ENCODE results near the gene SALL4. TPM values are rescaled to one million over a fixed set of nuclear protein-coding genes. Genes with fewer than 3 reads are reported as not detected.

SALL4 gene
- total and polyA plus RNA-seq, 2 of the 8 experiments (the other 6 are each of a cell fraction or from before 2014, with no cell fraction given): 108 to 235 TPM

GRCh38 chr20:51803148-51803854 is 980 bp upstream of the SALL4 start (continued):
- TF ChIP-seq, protein P1, sequence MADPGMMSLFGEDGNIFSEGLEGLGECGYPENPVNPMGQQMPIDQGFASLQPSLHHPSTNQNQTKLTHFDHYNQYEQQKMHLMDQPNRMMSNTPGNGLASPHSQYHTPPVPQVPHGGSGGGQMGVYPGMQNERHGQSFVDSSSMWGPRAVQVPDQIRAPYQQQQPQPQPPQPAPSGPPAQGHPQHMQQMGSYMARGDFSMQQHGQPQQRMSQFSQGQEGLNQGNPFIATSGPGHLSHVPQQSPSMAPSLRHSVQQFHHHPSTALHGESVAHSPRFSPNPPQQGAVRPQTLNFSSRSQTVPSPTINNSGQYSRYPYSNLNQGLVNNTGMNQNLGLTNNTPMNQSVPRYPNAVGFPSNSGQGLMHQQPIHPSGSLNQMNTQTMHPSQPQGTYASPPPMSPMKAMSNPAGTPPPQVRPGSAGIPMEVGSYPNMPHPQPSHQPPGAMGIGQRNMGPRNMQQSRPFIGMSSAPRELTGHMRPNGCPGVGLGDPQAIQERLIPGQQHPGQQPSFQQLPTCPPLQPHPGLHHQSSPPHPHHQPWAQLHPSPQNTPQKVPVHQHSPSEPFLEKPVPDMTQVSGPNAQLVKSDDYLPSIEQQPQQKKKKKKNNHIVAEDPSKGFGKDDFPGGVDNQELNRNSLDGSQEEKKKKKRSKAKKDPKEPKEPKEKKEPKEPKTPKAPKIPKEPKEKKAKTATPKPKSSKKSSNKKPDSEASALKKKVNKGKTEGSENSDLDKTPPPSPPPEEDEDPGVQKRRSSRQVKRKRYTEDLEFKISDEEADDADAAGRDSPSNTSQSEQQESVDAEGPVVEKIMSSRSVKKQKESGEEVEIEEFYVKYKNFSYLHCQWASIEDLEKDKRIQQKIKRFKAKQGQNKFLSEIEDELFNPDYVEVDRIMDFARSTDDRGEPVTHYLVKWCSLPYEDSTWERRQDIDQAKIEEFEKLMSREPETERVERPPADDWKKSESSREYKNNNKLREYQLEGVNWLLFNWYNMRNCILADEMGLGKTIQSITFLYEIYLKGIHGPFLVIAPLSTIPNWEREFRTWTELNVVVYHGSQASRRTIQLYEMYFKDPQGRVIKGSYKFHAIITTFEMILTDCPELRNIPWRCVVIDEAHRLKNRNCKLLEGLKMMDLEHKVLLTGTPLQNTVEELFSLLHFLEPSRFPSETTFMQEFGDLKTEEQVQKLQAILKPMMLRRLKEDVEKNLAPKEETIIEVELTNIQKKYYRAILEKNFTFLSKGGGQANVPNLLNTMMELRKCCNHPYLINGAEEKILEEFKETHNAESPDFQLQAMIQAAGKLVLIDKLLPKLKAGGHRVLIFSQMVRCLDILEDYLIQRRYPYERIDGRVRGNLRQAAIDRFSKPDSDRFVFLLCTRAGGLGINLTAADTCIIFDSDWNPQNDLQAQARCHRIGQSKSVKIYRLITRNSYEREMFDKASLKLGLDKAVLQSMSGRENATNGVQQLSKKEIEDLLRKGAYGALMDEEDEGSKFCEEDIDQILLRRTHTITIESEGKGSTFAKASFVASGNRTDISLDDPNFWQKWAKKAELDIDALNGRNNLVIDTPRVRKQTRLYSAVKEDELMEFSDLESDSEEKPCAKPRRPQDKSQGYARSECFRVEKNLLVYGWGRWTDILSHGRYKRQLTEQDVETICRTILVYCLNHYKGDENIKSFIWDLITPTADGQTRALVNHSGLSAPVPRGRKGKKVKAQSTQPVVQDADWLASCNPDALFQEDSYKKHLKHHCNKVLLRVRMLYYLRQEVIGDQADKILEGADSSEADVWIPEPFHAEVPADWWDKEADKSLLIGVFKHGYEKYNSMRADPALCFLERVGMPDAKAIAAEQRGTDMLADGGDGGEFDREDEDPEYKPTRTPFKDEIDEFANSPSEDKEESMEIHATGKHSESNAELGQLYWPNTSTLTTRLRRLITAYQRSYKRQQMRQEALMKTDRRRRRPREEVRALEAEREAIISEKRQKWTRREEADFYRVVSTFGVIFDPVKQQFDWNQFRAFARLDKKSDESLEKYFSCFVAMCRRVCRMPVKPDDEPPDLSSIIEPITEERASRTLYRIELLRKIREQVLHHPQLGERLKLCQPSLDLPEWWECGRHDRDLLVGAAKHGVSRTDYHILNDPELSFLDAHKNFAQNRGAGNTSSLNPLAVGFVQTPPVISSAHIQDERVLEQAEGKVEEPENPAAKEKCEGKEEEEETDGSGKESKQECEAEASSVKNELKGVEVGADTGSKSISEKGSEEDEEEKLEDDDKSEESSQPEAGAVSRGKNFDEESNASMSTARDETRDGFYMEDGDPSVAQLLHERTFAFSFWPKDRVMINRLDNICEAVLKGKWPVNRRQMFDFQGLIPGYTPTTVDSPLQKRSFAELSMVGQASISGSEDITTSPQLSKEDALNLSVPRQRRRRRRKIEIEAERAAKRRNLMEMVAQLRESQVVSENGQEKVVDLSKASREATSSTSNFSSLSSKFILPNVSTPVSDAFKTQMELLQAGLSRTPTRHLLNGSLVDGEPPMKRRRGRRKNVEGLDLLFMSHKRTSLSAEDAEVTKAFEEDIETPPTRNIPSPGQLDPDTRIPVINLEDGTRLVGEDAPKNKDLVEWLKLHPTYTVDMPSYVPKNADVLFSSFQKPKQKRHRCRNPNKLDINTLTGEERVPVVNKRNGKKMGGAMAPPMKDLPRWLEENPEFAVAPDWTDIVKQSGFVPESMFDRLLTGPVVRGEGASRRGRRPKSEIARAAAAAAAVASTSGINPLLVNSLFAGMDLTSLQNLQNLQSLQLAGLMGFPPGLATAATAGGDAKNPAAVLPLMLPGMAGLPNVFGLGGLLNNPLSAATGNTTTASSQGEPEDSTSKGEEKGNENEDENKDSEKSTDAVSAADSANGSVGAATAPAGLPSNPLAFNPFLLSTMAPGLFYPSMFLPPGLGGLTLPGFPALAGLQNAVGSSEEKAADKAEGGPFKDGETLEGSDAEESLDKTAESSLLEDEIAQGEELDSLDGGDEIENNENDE (IDR thresholded peaks at IDR 0.05; ENCODE audit: insufficient replicate concordance, low read length): no peak
- TF ChIP-seq E2F6 (IDR thresholded peaks at IDR 0.05): no peak
- TF ChIP-seq YY1 (IDR thresholded peaks at IDR 0.05; ENCODE audit: low read depth, low read length): no peak
- TF ChIP-seq, protein P2, sequence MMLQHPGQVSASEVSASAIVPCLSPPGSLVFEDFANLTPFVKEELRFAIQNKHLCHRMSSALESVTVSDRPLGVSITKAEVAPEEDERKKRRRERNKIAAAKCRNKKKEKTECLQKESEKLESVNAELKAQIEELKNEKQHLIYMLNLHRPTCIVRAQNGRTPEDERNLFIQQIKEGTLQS (IDR thresholded peaks at IDR 0.05; ENCODE audit: insufficient read depth, low read depth, low read length): no peak
- TF ChIP-seq RFX5 (IDR thresholded peaks at IDR 0.05; ENCODE audit: borderline replicate concordance, low read depth, low read length): no peak
- TF ChIP-seq TAF1 (IDR thresholded peaks at IDR 0.05; ENCODE audit: low read depth, low read length): no peak
- no peak for TF ChIP-seq SIRT6 (IDR thresholded peaks at IDR 0.05; ENCODE audit: low read length)
- TF ChIP-seq MAFK (IDR thresholded peaks at IDR 0.05; ENCODE audit: low read depth, low read length): no peak
